Activated naive CD8-positive, alpha-beta T cell treated with anti-CD3 and anti-CD28 coated beads, Interleukin-2, amount 10 ng/mL, durations not matched to agents 7 days and 5 days (primary cell): ENCODE data around the gene PLCB4. TPM values are rescaled to one million over a fixed set of nuclear protein-coding genes. Genes with fewer than 3 reads are reported as not detected.

Experiments used
- ATAC-seq: fragments of 150-1000 bp; cut with Tn5 transposase; one replicate; pipeline ENCODE4 v1.10.0; 2021; ENCODE audit warnings: low read depth, moderate library complexity
- POLR2A ChIA-PET: fragments of 350-600 bp; sonication (Branson Sonifier 250); formaldehyde crosslinking; loops from one replicate; lab custom pipeline; 2021; ENCODE audit warnings: antibody characterized with exemption; lab: Charles Lee
- DNase-seq: peaks from one replicate; pipeline ENCODE4 v3.0.0; 2021
- H3K27ac Mint-ChIP-seq: one replicate; pipeline ENCODE4 v1.8.0; 2022; ENCODE audit warnings: mild to moderate bottlenecking, mixed read lengths
- H3K27me3 Mint-ChIP-seq: one replicate; pipeline ENCODE4 v1.8.0; 2022; ENCODE audit warnings: mild to moderate bottlenecking, moderate library complexity, mixed read lengths
- H3K36me3 Mint-ChIP-seq: one replicate; pipeline ENCODE4 v1.8.0; 2021; ENCODE audit warnings: mild to moderate bottlenecking, mixed read lengths
- H3K4me1 Mint-ChIP-seq: one replicate; pipeline ENCODE4 v1.8.0; 2021; ENCODE audit warnings: mixed read lengths
- H3K4me3 Mint-ChIP-seq: one replicate; pipeline ENCODE4 v1.8.0; 2022; ENCODE audit warnings: mild to moderate bottlenecking, moderate library complexity, mixed read lengths
- H3K9me3 Mint-ChIP-seq: one replicate; pipeline ENCODE4 v1.8.0; 2021; ENCODE audit warnings: mixed read lengths
- total RNA-seq, 2 experiments: library from RNA; stranded (reverse); gene quantifications; one replicate each; pipeline ENCODE4 v1.2.3, GENCODE V29; 2021

Gene PLCB4
- total RNA-seq, 2 experiments from 2014 or later: not detected

DNA sequence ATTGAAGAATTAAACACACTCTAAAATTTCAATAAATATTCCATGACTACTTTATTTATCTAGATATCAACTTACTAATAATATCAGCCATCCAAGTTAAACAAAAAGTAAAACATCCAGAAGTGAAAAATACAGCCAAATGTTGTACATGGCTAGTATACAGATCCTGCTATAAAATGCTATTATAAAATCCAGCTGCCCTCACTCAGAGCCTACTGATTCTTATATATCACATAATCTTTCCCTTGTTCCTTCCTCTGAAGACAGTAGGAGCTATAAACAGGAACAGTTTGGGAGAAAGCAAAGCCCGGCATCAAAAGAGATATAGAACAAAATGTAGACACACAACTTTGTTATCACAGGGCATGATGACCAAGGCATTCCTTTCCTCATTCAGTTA lies 212.9 kb downstream of the PLCB4 start:
- POLR2A ChIA-PET: no interaction called here
- DNase-seq: no peak
- Mint-ChIP-seq H3K27me3 (peaks cover 1% of the 10 kb centered on the region), H3K36me3 (no peaks in the 10 kb centered on the region), H3K27ac (no peak overlapping the region), H3K4me1 (no peaks in the 10 kb centered on the region), H3K9me3 (peaks cover 3% of the 10 kb centered on the region), H3K4me3 (no peak overlapping the region)
- ATAC-seq: no peak

DNA sequence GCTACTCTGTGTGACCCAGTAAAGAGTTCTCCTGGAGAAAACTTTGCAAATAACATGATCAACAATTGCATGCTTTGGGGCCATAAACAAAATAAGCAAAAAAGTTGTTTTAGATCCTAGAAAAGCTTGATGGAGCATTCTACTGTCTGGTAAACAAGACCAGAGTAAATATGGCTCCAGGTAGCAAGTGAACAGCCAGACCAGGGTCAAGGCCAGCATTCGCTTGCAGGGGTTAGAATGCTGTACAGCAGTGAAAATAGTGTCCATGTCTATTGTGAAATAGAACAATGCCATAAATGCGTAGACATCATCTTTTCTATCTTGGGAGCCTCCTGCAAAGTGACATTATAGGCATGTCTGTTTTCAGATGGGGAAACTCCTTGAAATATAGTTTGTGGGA lies 216.7 kb downstream of the PLCB4 start:
- Mint-ChIP-seq H3K4me1 (no peaks in the 10 kb centered on the region), H3K36me3 (no peaks in the 10 kb centered on the region), H3K27ac (no peak overlapping the region), H3K9me3 (peaks cover 3% of the 10 kb centered on the region), H3K27me3 (no peaks in the 10 kb centered on the region), H3K4me3 (no peak overlapping the region)
- DNase-seq (no peak), ATAC-seq (no peak)
- POLR2A ChIA-PET: no interaction called here

DNA sequence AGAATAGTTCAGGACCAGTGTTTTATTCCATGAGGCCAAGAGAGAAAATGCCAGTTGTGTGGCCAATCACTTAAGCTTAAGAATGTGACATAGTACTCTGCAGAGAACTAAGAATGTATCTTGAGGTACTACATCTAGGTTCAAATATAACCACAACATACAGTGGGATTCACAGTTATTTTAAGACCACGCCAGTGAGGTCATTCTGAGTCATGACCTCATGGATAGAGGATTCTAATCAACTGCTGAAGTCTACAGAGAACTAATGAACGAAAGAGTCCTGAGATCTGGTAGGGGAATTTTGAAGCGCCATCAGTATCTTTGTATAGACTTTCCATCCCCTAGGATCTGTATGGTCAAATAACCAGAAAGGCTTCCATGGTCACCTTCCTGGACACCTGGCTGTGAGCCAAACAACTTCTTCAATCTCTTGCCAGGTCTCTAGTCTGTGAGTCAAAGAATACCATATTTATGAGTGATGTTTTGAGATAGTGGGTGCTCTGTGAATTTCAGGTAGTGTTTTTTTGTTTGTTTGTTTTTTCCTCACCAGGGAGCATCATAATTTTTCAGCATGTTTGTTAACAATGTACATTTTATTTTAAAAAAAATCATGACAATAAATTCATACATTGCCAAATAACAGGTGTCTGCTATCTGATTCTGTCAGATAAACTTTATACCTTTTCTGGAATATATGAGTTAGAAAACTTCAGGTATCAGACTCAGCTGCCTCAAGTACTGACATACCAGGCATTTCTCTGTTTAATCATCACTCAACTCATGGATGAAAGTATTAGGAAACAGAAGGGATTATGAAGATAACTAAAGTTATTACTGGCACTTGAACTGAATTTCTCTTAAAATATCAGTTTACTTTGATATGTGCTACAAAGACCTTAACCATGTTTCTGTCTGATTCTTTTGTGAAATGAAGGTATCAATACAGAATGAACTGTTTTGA lies 217.9 kb downstream of the PLCB4 start:
- no peaks in the 10 kb centered on the region for H3K36me3 Mint-ChIP-seq
- H3K4me1 Mint-ChIP-seq: no peaks in the 10 kb centered on the region
- H3K9me3 Mint-ChIP-seq: peaks cover 3% of the 10 kb centered on the region
- no peaks in the 10 kb centered on the region for H3K27me3 Mint-ChIP-seq
- ATAC-seq: no peak
- POLR2A ChIA-PET: no interaction called here
- no peak for DNase-seq
- H3K4me3 Mint-ChIP-seq: no peak overlapping the region
- H3K27ac Mint-ChIP-seq: no peak overlapping the region

DNA sequence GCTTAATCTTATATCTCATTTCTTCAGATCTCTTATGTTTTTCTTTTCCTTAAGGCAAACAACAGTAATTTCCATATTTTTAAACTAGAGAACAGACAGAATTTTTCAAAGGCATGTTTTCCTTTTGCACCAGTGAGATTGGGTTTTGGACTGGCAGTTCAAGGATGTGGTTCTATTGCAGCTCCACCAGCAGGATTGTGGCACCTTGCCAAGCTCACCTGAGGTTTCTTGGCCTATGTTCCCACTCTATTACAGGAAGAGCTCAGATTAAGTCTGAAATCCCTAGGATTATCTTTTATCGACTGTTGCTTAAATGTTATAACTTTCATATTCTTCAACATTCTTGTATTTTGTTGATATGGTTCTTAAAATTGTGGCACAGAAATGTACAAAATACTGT lies 218.9 kb downstream of the PLCB4 start:
- H3K27me3 Mint-ChIP-seq: no peaks in the 10 kb centered on the region
- H3K9me3 Mint-ChIP-seq: peaks cover 3% of the 10 kb centered on the region
- POLR2A ChIA-PET: no interaction called here
- no peaks in the 10 kb centered on the region for H3K4me1 Mint-ChIP-seq
- ATAC-seq: no peak
- H3K36me3 Mint-ChIP-seq: no peaks in the 10 kb centered on the region
- DNase-seq: no peak
- H3K27ac Mint-ChIP-seq: no peak overlapping the region
- H3K4me3 Mint-ChIP-seq: no peak overlapping the region

DNA sequence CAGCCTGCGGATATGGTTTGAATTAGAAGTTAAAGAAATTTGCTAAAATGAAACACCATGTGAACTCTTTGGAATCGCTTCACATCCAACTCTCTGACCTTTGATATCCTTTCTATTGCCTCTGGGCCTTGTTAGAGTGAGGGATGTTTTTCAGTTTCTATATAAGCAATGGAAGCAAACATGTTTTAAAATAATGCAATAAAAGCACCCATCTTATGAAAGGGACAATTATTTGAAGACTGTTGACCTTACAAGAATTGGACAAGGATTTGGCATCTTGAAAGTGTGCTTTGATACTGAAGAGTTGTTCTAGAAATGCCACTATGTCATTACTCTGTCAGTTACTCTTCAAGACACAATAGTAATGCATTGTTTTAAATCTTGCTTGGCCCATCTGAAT lies 221.4 kb downstream of the PLCB4 start:
- H3K4me3 Mint-ChIP-seq: no peak overlapping the region
- no peak for ATAC-seq
- POLR2A ChIA-PET: no interaction called here
- no peak overlapping the region for H3K27ac Mint-ChIP-seq
- no peaks in the 10 kb centered on the region for H3K4me1 Mint-ChIP-seq
- H3K9me3 Mint-ChIP-seq: no peaks in the 10 kb centered on the region
- no peak for DNase-seq
- H3K27me3 Mint-ChIP-seq: no peaks in the 10 kb centered on the region
- H3K36me3 Mint-ChIP-seq: no peaks in the 10 kb centered on the region

DNA sequence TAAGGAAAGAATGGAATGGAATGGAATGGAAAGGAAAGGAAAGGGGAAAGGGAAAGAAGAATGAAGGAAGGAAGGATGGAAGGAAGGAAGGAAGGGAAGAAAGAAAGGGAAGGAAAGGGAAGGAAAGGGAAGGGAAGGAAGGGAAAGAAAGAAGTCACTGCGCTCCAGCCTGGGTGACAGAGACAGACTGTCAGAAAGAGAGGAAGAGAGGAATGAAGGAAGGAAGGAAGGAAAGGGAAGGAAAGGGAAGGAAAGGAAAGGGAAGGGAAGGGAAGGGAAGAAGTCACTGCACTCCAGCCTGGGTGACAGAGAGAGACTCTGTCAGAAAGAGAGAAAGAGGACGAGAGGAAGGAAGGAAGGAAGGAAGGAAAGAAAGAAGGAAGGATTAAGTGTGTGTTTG lies 224.3 kb downstream of the PLCB4 start:
- Mint-ChIP-seq H3K4me1 (no peaks in the 10 kb centered on the region), H3K27ac (no peak overlapping the region), H3K9me3 (no peaks in the 10 kb centered on the region), H3K36me3 (no peaks in the 10 kb centered on the region), H3K4me3 (no peak overlapping the region), H3K27me3 (no peaks in the 10 kb centered on the region)
- ATAC-seq: no peak
- no peak for DNase-seq
- POLR2A ChIA-PET: no interaction called here

DNA sequence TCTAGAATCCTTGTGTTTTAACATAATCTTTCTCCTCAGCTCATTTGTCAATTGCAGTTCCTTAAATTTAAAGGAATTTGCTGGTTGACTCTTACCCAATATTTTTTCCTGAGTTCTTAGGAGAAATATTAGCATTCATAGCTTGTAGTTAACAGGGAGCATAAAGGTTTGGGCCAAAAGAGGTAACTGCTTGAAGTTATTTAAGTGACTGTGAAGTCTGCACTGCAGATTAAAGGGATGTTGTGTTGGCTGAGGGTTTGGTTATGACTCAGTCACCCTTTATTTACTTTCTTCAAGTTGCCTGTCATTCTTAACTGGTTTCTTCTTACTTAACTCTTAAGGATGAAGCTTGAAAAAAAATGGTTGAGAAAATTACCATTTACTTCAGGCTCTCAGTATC lies 225.2 kb downstream of the PLCB4 start:
- Mint-ChIP-seq H3K9me3 (no peaks in the 10 kb centered on the region), H3K27me3 (no peaks in the 10 kb centered on the region), H3K4me3 (no peak overlapping the region), H3K36me3 (no peaks in the 10 kb centered on the region), H3K27ac (no peak overlapping the region), H3K4me1 (no peaks in the 10 kb centered on the region)
- POLR2A ChIA-PET: no interaction called here
- no peak for DNase-seq
- ATAC-seq: no peak

DNA sequence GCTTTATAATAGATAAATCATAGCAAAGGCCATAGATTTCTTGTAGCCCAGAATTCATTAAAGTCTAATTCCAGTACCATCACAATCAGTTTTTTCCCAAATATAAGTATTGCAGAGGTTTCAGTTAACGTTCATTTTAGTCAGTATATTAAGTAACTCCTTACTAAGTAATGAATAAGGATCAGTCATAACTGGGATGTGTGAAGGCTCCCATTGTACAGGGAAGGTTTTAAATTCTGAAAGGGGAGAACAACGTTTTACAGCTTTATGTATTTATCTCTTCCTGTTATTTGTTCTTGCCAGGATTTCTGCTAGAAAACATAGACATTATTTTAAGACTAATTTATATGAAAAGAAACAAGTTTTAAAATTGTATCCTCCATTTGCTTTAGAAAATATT lies 230.0 kb downstream of the PLCB4 start:
- Mint-ChIP-seq H3K36me3 (no peaks in the 10 kb centered on the region), H3K4me3 (no peak overlapping the region), H3K27ac (no peak overlapping the region), H3K27me3 (no peaks in the 10 kb centered on the region), H3K9me3 (peaks cover 1% of the 10 kb centered on the region), H3K4me1 (no peaks in the 10 kb centered on the region)
- ATAC-seq (no peak), DNase-seq (no peak)
- POLR2A ChIA-PET: no interaction called here

DNA sequence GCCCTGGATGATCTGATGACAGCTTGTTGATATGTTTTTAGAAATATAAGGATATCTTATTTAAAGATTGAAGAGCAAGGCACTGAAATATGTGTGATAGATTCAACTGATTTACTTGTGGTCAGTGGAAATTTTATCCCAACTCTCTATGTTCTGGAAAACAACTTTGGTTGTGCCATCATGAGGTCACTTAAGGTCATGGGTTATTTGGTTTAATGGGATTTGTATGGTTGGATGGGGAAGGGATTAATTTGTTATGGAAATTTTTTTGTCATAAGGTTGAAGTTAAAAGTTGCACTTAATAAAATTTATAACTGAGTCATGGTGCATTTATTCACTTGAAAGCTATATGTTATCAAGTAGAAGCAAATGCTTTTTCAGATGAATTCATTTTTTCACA lies 231.2 kb downstream of the PLCB4 start:
- no peak for ATAC-seq
- no peak for DNase-seq
- Mint-ChIP-seq H3K27ac (no peak overlapping the region), H3K27me3 (no peaks in the 10 kb centered on the region), H3K9me3 (peaks cover 1% of the 10 kb centered on the region), H3K36me3 (no peaks in the 10 kb centered on the region), H3K4me1 (no peaks in the 10 kb centered on the region), H3K4me3 (no peak overlapping the region)
- POLR2A ChIA-PET: no interaction called here

DNA sequence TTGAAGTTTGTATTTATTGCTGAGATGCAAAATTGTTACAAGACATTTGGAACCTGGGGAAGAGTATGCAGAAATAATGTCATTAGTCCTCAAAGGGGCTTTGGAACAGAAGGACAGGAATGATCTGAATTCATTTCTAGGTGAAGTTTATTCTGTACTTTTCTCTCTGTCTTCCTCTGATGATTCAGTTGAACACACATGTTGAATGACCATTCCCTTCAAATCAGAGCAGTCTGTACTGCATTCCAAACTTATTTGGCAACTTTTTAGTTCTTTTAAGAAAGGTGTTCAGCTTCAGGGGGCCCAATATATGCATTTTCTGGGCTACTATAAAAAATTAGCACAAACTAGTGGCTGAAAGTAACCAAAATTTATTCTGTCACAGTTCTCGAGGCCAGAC lies 231.6 kb downstream of the PLCB4 start:
- Mint-ChIP-seq H3K9me3 (peaks cover 1% of the 10 kb centered on the region), H3K4me3 (no peak overlapping the region), H3K4me1 (no peaks in the 10 kb centered on the region), H3K36me3 (no peaks in the 10 kb centered on the region), H3K27me3 (no peaks in the 10 kb centered on the region), H3K27ac (no peak overlapping the region)
- ATAC-seq (no peak), DNase-seq (no peak)
- POLR2A ChIA-PET: no interaction called here

DNA sequence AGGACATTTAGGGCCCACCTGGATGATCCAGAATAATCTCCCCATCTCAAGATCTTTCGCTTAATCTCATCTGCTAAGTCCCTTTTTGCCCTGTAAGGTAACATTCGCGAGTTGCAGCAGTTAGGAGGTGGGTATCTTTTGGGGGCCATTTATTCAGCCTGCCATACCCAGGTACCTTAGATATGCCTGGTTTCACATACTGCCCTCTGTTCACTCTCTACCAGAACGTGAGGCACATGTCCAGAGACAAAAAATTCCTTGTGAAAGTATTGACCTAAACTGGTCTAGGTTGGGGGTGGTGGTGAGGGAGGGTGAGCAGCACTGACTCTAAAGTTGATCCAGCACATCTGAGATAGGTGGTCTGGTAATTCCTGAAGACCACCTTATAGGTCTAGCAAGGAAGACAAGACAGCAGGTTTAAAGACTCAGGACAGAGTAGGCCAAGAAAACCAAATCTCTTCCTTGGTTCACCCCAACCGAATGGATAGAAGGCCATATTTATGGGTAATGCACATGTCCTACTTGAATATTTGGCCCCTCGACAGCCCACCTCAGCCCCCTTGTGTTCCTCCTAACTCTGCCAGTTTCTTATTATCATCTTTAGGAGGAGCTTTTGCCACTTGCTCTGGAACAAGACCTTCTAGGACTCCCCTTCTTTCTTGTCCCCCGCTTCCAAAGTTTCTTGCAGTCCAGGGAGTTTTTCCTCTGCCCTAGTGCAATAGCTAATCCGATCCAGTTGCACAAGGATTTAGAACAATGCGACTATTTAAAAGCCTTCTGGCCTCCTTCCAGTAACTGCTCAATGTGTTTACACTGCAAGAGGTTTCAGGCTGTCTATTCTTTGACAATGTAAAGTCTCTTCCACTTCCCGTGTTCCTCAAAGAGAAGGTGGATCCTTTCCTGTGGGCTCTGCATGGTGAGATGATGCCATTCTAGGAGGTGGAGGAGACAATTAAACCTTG lies 232.5 kb downstream of the PLCB4 start:
- H3K27me3 Mint-ChIP-seq: no peaks in the 10 kb centered on the region
- no peak overlapping the region for H3K27ac Mint-ChIP-seq
- ATAC-seq (no peak), DNase-seq (no peak)
- POLR2A ChIA-PET: no interaction called here
- H3K36me3 Mint-ChIP-seq: no peaks in the 10 kb centered on the region
- H3K9me3 Mint-ChIP-seq: peaks cover 1% of the 10 kb centered on the region
- no peak overlapping the region for H3K4me3 Mint-ChIP-seq
- no peaks in the 10 kb centered on the region for H3K4me1 Mint-ChIP-seq

DNA sequence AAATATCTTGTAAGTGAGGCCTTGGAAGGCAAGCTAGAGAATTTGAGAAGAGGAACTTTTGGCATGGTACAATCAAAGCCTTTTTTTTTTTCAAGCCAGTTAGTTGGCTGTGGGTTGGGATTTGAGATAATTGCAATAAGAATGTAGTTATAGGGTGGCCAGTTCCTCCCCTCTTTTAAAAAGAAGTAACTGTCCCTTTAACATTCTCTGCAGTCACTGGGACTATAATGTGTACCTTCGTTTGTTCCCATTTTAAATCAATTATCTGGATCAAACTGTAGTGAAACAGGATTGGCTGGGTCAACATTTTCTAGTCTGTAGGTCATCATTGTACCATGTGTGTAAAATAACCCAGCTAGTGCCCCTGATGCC lies 233.2 kb downstream of the PLCB4 start:
- no peak overlapping the region for H3K4me3 Mint-ChIP-seq
- H3K4me1 Mint-ChIP-seq: no peaks in the 10 kb centered on the region
- no peaks in the 10 kb centered on the region for H3K27me3 Mint-ChIP-seq
- peaks cover 1% of the 10 kb centered on the region for H3K9me3 Mint-ChIP-seq
- ATAC-seq (no peak), DNase-seq (no peak)
- no peak overlapping the region for H3K27ac Mint-ChIP-seq
- no peaks in the 10 kb centered on the region for H3K36me3 Mint-ChIP-seq
- POLR2A ChIA-PET: no interaction called here

DNA sequence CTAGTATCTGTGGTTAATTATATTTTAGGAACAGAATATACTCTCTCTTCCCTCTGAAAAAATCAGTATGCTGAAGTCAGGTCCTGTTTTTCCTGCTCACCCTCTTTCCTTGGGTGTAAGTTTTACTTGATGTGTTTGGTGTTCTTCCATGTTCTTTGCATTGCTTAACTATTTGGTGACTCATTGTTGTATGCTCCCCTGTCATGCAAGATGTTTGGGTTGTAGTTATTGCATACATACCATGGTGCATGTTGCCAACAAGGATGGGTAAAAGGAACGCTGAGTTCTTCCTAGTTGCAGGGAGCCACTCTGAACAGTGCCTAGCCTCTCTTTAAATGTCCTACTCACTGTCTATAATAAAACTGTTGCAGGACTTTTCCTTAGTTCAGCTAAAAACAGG lies 237.6 kb downstream of the PLCB4 start:
- POLR2A ChIA-PET: no interaction called here
- Mint-ChIP-seq H3K4me3 (no peak overlapping the region), H3K27ac (no peak overlapping the region), H3K36me3 (no peaks in the 10 kb centered on the region), H3K27me3 (no peaks in the 10 kb centered on the region), H3K4me1 (no peaks in the 10 kb centered on the region), H3K9me3 (peaks cover 1% of the 10 kb centered on the region)
- no peak for ATAC-seq
- no peak for DNase-seq

DNA sequence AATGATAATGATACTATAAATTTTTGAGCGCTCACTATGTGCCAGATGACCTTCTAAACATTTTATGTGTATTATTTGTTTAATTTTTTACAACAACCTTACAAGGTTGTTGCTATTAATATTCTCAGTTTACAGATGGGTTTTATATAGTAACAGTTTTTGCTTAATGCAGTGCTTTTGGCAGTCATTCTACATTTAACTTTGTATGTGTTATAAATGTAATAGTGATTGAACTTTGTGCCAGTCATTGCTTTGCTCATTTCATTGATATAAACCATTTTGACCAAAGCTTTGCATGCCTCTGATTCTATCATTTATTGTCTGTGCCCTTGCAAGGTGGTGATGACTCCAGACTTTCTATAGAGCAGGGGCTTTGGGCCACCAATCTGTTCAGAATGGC lies 239.2 kb downstream of the PLCB4 start:
- no peaks in the 10 kb centered on the region for H3K9me3 Mint-ChIP-seq
- H3K36me3 Mint-ChIP-seq: no peaks in the 10 kb centered on the region
- no peak overlapping the region for H3K27ac Mint-ChIP-seq
- POLR2A ChIA-PET: no interaction called here
- no peaks in the 10 kb centered on the region for H3K4me1 Mint-ChIP-seq
- H3K4me3 Mint-ChIP-seq: no peak overlapping the region
- no peaks in the 10 kb centered on the region for H3K27me3 Mint-ChIP-seq
- DNase-seq (no peak), ATAC-seq (no peak)
